Stimulated activated CD4-positive, alpha-beta T cell treated with anti-CD3 and anti-CD28 coated beads, Interleukin-1b, Interleukin-23, amount 100 ng/mL, for 24 hours (primary cell): ENCODE measurements around the gene RNF186.

Experiments used
- DNase-seq, 4 experiments: peaks; one replicate each; pipeline ENCODE4 v3.0.0-alpha.2; 2020; ENCODE audit warnings: low read depth in 4 of 4, low spot score in 1 of 4

RNF186 gene

DNA sequence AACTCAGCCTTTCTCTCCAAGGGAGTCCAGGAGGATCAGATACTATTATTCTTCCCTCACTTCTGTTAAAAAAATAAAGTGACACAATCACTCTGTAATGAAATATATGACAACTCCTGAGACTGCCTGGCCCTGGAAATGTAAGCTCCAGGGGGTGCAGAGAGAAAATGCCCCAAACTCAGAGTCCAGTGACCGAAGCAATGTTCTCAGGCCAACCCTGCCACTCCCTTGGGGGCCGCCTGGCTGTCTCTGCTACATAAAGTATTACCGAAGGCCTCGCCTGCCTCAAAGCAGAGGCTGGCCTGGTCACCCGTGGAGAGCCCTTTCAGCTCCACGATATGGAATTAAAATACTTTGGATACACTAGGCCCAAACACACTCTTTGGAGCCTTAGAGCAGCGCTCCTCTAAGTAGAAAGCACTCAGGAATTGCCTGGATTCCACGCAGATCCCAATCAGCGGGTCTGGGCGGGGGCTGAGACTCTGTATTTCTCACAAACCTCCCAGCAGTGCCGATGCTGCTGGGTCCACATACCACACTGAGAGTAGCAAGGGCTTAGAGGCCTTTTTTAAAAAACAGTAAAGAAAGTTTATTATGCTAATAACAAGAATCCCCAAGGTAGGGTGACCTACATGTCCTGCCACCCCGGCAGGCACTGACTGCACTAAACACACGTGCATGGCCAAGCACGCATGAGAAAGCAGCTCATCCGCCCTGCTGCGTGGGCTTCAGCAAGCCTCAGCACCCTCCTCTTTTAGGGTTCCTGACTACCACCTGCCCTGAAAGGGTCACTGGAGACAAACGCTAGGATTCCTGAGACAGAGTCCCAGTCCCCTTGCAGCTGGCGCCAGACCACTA lies 46.5 kb downstream of the RNF186 start:
- no peak for DNase-seq

DNA sequence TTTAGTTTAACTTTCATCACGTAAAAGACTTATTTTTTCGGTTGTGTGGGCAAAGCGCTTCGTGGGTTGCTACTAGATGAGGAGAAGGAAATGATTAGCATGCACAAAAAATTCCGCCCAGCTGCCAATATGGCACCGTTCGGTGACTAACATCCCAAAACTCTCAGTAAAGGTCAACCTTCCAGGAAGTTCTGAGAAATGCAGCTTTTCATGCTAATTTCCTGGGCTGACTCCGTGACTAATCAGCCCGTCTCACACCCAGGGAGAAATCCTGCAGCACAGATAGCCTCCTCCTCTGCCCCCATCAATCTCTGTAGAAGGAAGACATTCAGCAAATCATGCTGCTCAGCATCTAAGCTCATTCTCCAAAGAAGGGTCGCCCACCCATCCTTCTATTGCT lies 49.5 kb downstream of the RNF186 start:
- peak; percentile 3 to 45 (median 6) for DNase-seq

DNA sequence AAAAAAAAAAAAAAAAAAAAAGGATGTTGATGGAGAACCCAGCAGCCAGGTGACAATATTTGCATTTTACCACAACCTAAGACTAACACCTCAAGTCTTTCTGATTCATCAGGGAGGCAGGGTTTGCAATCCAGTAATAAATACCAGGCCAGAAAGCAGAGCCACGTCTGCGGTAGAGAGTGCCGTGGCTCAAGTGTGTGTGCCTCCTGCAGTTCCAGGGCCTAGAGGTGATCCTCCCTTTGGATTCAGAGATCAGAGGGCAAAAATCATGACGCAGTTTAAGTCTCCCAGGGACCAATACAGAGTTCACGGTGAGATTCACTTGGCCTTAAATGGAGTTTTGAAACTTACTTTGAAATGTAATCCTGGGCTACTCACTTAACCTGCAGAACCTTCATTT lies 50.2 kb downstream of the RNF186 start:
- no peak for DNase-seq
